Measurements from ENCODE around the gene CDH4.
"Not testable (repeated sequence)": the region's sequence is repeated elsewhere in the genome, so short reads cannot be mapped to it uniquely, and the experiment has no call there.

The CDH4 gene

GRCh38 chr20:61436667-61437279 is 184.7 kb downstream of the CDH4 start:
- peak in 28 of 56 donors; percentile 19 to 94 (median 34) for DNase-seq

- DNase-seq = peak in 29 of 56 donors; percentile 7 to 73 (median 29)
Observed at GRCh38 chr20:61437280-61438206, 185.5 kb downstream of the CDH4 start.

GRCh38 chr20:61438285-61438684 is 186.2 kb downstream of the CDH4 start:
- DNase-seq = no peak

GRCh38 chr20:61439251-61439650 is 187.2 kb downstream of the CDH4 start:
- DNase-seq = peak in 1 of 56 donors; percentile 28

- DNase-seq = no peak
Observed at GRCh38 chr20:61440548-61441055, 188.5 kb downstream of the CDH4 start.

GRCh38 chr20:61441537-61441936 is 189.5 kb downstream of the CDH4 start:
- no peak for DNase-seq

- no peak for DNase-seq
Observed at GRCh38 chr20:61442075-61442670, 190.1 kb downstream of the CDH4 start.

- DNase-seq = no peak
Observed at GRCh38 chr20:61442718-61443117, 190.7 kb downstream of the CDH4 start.

- no peak for DNase-seq
Observed at GRCh38 chr20:61443443-61444126, 191.5 kb downstream of the CDH4 start.

GRCh38 chr20:61444637-61445036 is 192.6 kb downstream of the CDH4 start:
- DNase-seq = no peak

GRCh38 chr20:61445138-61445537 is 193.1 kb downstream of the CDH4 start:
- no peak for DNase-seq

GRCh38 chr20:61445741-61446140 is 193.7 kb downstream of the CDH4 start:
- DNase-seq = no peak

GRCh38 chr20:61447952-61448351 is 195.9 kb downstream of the CDH4 start:
- DNase-seq = peak in 1 of 56 donors; percentile 9

- DNase-seq = no peak
Observed at GRCh38 chr20:61448386-61448785, 196.3 kb downstream of the CDH4 start.

GRCh38 chr20:61449057-61449609 is 197.1 kb downstream of the CDH4 start:
- DNase-seq = no peak

- DNase-seq = no peak
Observed at GRCh38 chr20:61449916-61450315, 197.9 kb downstream of the CDH4 start.

- no peak for DNase-seq
Observed at GRCh38 chr20:61450549-61450948, 198.5 kb downstream of the CDH4 start.

GRCh38 chr20:61451009-61451408 is 198.9 kb downstream of the CDH4 start:
- DNase-seq = no peak

GRCh38 chr20:61451953-61452352 is 199.9 kb downstream of the CDH4 start:
- no peak for DNase-seq

- no peak for DNase-seq
Observed at GRCh38 chr20:61453219-61453618, 201.2 kb downstream of the CDH4 start.

GRCh38 chr20:61453623-61454022 is 201.6 kb downstream of the CDH4 start:
- not testable (repeated sequence) for DNase-seq

Data from amygdala (tissue), 56 donors.